ENCODE data around the gene MRTFA. TPM values are rescaled to one million over a fixed set of nuclear protein-coding genes. Genes with fewer than 3 reads are reported as not detected.
A peak's percentile ranks its signal among the peaks of the same experiment; 100 is the strongest.
"Not testable (repeated sequence)": the region's sequence is repeated elsewhere in the genome, so short reads cannot be mapped to it uniquely, and the experiment has no call there.

MRTFA gene
- total RNA-seq, 1 donor: 44.9 TPM

GRCh38 chr22:40660730-40661129 is 24.2 kb upstream of the MRTFA start:
- DNase-seq (ENCODE audit: low read depth): no peak
- TF ChIP-seq, protein P1, sequence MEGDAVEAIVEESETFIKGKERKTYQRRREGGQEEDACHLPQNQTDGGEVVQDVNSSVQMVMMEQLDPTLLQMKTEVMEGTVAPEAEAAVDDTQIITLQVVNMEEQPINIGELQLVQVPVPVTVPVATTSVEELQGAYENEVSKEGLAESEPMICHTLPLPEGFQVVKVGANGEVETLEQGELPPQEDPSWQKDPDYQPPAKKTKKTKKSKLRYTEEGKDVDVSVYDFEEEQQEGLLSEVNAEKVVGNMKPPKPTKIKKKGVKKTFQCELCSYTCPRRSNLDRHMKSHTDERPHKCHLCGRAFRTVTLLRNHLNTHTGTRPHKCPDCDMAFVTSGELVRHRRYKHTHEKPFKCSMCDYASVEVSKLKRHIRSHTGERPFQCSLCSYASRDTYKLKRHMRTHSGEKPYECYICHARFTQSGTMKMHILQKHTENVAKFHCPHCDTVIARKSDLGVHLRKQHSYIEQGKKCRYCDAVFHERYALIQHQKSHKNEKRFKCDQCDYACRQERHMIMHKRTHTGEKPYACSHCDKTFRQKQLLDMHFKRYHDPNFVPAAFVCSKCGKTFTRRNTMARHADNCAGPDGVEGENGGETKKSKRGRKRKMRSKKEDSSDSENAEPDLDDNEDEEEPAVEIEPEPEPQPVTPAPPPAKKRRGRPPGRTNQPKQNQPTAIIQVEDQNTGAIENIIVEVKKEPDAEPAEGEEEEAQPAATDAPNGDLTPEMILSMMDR (IDR thresholded peaks at IDR 0.05; ENCODE audit: insufficient read depth, low read depth, low read length): no peak
- no peak overlapping the region for H3K4me3 ChIP-seq (ENCODE audit: low read depth, low read length)

GRCh38 chr22:40659166-40659565 is 22.6 kb upstream of the MRTFA start:
- H3K4me3 ChIP-seq (ENCODE audit: low read depth, low read length): no peak overlapping the region
- DNase-seq (ENCODE audit: low read depth): no peak
- TF ChIP-seq, protein P1 (IDR thresholded peaks at IDR 0.05; ENCODE audit: insufficient read depth, low read depth, low read length): no peak

DNA sequence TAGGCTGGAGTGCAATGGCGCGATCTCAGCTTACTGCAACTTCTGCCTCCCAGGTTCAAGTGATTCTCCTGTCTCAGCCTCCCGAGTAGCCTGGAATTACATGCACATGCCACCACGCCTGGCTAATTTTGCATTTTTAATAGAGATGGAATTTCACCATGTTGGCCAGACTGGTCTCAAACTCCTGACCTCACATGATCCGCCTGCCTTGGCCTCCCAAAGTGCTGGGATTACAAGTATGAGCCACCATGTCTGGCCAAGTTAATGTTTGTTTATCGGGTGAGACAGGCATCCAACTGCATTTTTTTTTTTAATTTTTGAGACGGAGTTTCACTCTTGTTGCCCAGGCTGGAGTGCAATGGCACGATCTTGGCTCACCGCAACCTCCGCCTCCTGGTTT is 20.1 kb upstream of the MRTFA start:
- DNase-seq (ENCODE audit: low read depth); H3K4me3 ChIP-seq (ENCODE audit: low read depth, low read length): not testable (repeated sequence)

DNA sequence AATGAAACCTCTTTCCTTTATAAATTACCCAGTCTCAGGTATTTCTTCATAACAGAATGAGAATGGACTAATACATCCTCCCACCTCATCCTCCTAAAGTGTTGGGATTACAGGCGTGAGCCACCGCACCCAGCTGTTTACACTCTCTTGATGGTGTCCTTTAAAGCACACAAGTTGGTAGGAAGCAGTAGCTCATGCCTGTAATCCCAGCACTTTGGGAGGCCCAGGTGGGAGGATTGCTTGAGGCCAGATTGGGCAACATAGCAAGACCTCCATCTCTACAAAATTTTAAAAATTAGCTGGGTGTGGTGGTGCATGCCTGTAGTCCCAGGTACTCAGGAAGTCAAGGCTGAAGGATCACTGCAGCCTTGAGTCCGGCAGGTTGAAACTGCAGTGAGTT is 19.4 kb upstream of the MRTFA start:
- not testable (repeated sequence) for DNase-seq (ENCODE audit: low read depth); H3K4me3 ChIP-seq (ENCODE audit: low read depth, low read length)

- H3K4me3 ChIP-seq (ENCODE audit: low read depth, low read length): no peak overlapping the region
- DNase-seq (ENCODE audit: low read depth): peak; percentile 86
- TF ChIP-seq, protein P1 (IDR thresholded peaks at IDR 0.05; ENCODE audit: insufficient read depth, low read depth, low read length): peak; percentile 24
Observed at GRCh38 chr22:40654522-40655167, 18.1 kb upstream of the MRTFA start.

DNA sequence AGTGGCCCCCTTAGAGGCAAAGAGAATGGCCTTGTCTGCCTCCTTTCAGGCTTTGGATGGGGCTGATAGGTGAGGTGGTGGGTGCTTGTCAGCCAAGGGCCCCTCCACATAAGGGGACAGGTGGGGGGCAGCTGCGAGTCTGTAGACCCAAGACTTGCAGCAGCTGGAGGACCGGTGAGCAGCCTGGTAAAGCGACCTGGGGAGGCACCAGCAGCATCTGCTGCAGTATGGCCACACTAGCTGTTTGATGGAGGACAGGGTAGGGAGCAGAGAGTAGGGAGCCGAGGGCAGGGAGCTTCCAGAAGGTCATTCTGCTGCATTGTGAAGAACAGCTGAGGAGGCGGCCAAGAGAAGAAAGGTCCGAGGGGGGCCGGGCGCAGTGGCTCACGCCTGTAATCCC is 16.8 kb upstream of the MRTFA start:
- DNase-seq (ENCODE audit: low read depth): no peak
- H3K4me3 ChIP-seq (ENCODE audit: low read depth, low read length): no peak overlapping the region
- TF ChIP-seq, protein P1 (IDR thresholded peaks at IDR 0.05; ENCODE audit: insufficient read depth, low read depth, low read length): no peak

- peak; percentile 99 for DNase-seq (ENCODE audit: low read depth)
- H3K4me3 ChIP-seq (ENCODE audit: low read depth, low read length): peak overlapping the region; percentile 92
- TF ChIP-seq, protein P1 (IDR thresholded peaks at IDR 0.05; ENCODE audit: insufficient read depth, low read depth, low read length): no peak
Observed at GRCh38 chr22:40651563-40652501, 15.3 kb upstream of the MRTFA start.

Data from fibroblast of villous mesenchyme (primary cell).